ENCODE data around the gene ANAPC4.

ANAPC4 gene

GRCh38 chr4:25446611-25447010 is 69.5 kb downstream of the ANAPC4 start:
- no peak for TF ChIP-seq FOXP2 (optimal IDR thresholded peaks at IDR 0.05; ENCODE audit: borderline replicate concordance, extremely low read depth, extremely low read length, insufficient read depth)
- TF ChIP-seq REST (IDR thresholded peaks at IDR 0.05; ENCODE audit: insufficient read depth in 1 of 2, low read depth in 2 of 2, low read length in 2 of 2): no peak
- TF ChIP-seq SIN3A (IDR thresholded peaks at IDR 0.05; ENCODE audit: borderline replicate concordance, insufficient read depth, low read length): no peak
- no peak for TF ChIP-seq TAF1 (IDR thresholded peaks at IDR 0.05; ENCODE audit: borderline replicate concordance, insufficient read depth, low read length)
- TF ChIP-seq POLR2AphosphoS5 (IDR thresholded peaks at IDR 0.05; ENCODE audit: low read depth, low read length): no peak

DNA sequence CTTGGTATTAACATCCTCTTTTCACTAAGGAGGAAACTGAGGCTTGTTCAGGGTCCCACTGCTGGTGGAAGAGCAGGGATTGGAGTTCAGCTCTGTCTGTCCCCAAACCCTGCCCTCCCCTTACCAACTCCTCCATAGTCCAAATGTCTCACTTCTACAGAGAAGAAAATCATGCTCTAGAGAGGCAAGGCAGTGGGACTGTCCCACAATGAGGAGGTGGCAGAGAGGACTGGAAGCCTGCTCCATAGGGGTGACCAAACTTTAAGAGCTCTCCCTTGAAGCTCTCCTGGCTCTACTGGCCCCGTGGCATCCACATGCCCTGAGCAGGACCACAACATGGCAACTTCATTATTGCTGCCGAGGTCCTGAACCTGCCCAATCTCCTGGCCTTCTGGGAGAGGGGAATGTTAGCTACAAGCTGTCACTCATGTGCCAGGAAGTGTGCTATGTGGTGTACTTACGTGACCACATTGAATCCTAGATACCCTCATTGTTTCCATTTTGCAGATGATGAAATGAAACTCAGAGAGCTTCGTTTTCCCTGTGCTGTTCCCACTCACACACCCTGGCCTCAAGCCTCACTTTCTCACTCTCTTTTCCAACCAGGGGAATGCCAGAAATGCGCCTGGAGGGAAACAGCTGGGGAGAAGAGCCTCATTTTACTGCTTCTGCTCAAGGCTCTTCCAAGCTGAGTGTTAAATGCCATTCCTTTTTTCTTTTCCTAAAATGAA is 71.5 kb downstream of the ANAPC4 start:
- TF ChIP-seq FOXP2 (optimal IDR thresholded peaks at IDR 0.05; ENCODE audit: borderline replicate concordance, extremely low read depth, extremely low read length, insufficient read depth) (no peak), REST (IDR thresholded peaks at IDR 0.05; ENCODE audit: insufficient read depth in 1 of 2, low read depth in 2 of 2, low read length in 2 of 2) (no peak), TAF1 (IDR thresholded peaks at IDR 0.05; ENCODE audit: borderline replicate concordance, insufficient read depth, low read length) (no peak), POLR2AphosphoS5 (IDR thresholded peaks at IDR 0.05; ENCODE audit: low read depth, low read length) (no peak), SIN3A (IDR thresholded peaks at IDR 0.05; ENCODE audit: borderline replicate concordance, insufficient read depth, low read length) (no peak)

GRCh38 chr4:25449270-25449669 is 72.2 kb downstream of the ANAPC4 start:
- TF ChIP-seq SIN3A (IDR thresholded peaks at IDR 0.05; ENCODE audit: borderline replicate concordance, insufficient read depth, low read length) (no peak), REST (IDR thresholded peaks at IDR 0.05; ENCODE audit: insufficient read depth in 1 of 2, low read depth in 2 of 2, low read length in 2 of 2) (no peak), POLR2AphosphoS5 (IDR thresholded peaks at IDR 0.05; ENCODE audit: low read depth, low read length) (no peak), TAF1 (IDR thresholded peaks at IDR 0.05; ENCODE audit: borderline replicate concordance, insufficient read depth, low read length) (no peak), FOXP2 (optimal IDR thresholded peaks at IDR 0.05; ENCODE audit: borderline replicate concordance, extremely low read depth, extremely low read length, insufficient read depth) (no peak)

DNA sequence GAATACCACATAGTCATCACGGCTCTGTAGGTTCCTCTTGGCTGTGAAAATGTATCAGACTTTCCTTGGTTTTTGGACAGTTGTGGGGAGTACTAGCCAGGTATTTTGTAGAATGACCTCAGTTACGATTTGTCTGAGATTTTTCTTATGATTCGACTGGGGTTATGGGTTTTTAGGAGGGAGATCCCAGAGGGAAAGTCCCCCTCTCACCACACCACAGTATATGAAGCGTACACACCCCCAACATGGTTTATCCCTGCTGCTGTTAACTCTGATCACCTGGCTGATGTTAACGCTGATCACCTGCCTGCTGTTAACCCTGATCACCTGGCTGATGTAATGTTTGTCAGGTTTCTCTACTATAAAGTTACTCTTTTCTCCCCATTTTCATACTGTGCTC is 72.6 kb downstream of the ANAPC4 start:
- TF ChIP-seq SIN3A (IDR thresholded peaks at IDR 0.05; ENCODE audit: borderline replicate concordance, insufficient read depth, low read length) (no peak), FOXP2 (optimal IDR thresholded peaks at IDR 0.05; ENCODE audit: borderline replicate concordance, extremely low read depth, extremely low read length, insufficient read depth) (no peak), REST (IDR thresholded peaks at IDR 0.05; ENCODE audit: insufficient read depth in 1 of 2, low read depth in 2 of 2, low read length in 2 of 2) (no peak), TAF1 (IDR thresholded peaks at IDR 0.05; ENCODE audit: borderline replicate concordance, insufficient read depth, low read length) (no peak), POLR2AphosphoS5 (IDR thresholded peaks at IDR 0.05; ENCODE audit: low read depth, low read length) (no peak)
